HepG2 (cell line): ENCODE data around the gene IFNA21.

Experiments used
- CBFB ChIP-seq: sonication (generic); formaldehyde crosslinking; IDR thresholded peaks from 2 replicates; pipeline ENCODE4 v1.4.0; 2020; ENCODE audit warnings: missing genetic modification reagents
- CTCF ChIP-seq: sonication (generic); formaldehyde crosslinking; IDR thresholded peaks from 2 replicates; pipeline ENCODE4 v1.5.0; 2020; ENCODE audit warnings: mild to moderate bottlenecking, missing genetic modification reagents, moderate library complexity
- JUND ChIP-seq: sonication (generic); formaldehyde crosslinking; IDR thresholded peaks from 2 replicates; pipeline ENCODE4 v1.8.0; 2022; ENCODE audit warnings: mild to moderate bottlenecking, missing genetic modification reagents
- TCF7 ChIP-seq: sonication (generic); IDR thresholded peaks from 2 replicates; pipeline ENCODE4 v1.6.1; 2016; ENCODE audit warnings: antibody characterized with exemption, low read depth
- THRA ChIP-seq: sonication (generic); formaldehyde crosslinking; IDR thresholded peaks from 2 replicates; pipeline ENCODE4 v1.4.0; 2020; ENCODE audit warnings: missing genetic modification reagents, borderline replicate concordance
- ZMAT3 ChIP-seq: sonication (generic); formaldehyde crosslinking; conservative IDR thresholded peaks from 2 replicates; pipeline ENCODE4 v1.7.0; 2021; ENCODE audit warnings: missing genetic modification reagents
- ZNF207 ChIP-seq: fragments of 450-650 bp; IDR thresholded peaks from 2 replicates; pipeline ENCODE4 v1.6.1; 2016; ENCODE audit warnings: antibody characterized with exemption, borderline replicate concordance
- ZNF609 ChIP-seq: sonication (generic); formaldehyde crosslinking; IDR thresholded peaks from 2 replicates; pipeline ENCODE4 v1.4.0; 2020; ENCODE audit warnings: mild to moderate bottlenecking, missing genetic modification reagents, borderline replicate concordance

GRCh38 chr9:21119093-21119770 is 47.2 kb downstream of the IFNA21 start:
- TF ChIP-seq CTCF (CRISPR knock-in tag) (no peak), JUND (CRISPR knock-in tag) (no peak), ZMAT3 (CRISPR knock-in tag) (no peak), CBFB (no peak), ZNF207 (no peak), THRA (CRISPR knock-in tag) (no peak), TCF7 (no peak), ZNF609 (no peak)
